OCI-LY3 (cell line): ENCODE results near the gene MYRF.

Experiments
- H2AFZ ChIP-seq: fragments of 200-600, 300-600 bp; shearing (Covaris generic); 2 replicates; pipeline ENCODE4 v1.6.0; 2014; ENCODE audit warnings: antibody characterized with exemption, low read depth, low read length
- H3K27ac ChIP-seq: fragments of 200-600, 300-600 bp; sonication (generic); 2 replicates; pipeline ENCODE4 v1.5.1; 2014; ENCODE audit warnings: mild to moderate bottlenecking, low read length, moderate library complexity, mixed read lengths
- H3K27me3 ChIP-seq: fragments of 200-600, 300-600 bp; sonication (generic); 2 replicates; pipeline ENCODE4 v1.6.1; 2014; ENCODE audit warnings: low read depth, low read length, mixed read lengths
- H3K36me3 ChIP-seq: fragments of 200-600, 300-600 bp; sonication (generic); replicated peaks from 2 replicates; pipeline ENCODE3; 2014; ENCODE audit warnings: low read depth, low read length, mixed read lengths
- H3K4me1 ChIP-seq: fragments of 300-600, 200-600 bp; sonication (generic); 2 replicates; pipeline ENCODE4 v1.6.1; 2014; ENCODE audit warnings: low read length, mixed read lengths
- H3K4me2 ChIP-seq: fragments of 200-600, 300-600 bp; sonication (generic); 2 replicates; pipeline ENCODE4 v1.6.1; 2014; ENCODE audit warnings: low read length, mixed read lengths
- H3K4me3 ChIP-seq: fragments of 300-600, 200-600 bp; sonication (generic); 2 replicates; pipeline ENCODE4 v1.5.1; 2014; ENCODE audit warnings: antibody characterized with exemption, mild to moderate bottlenecking, low read length, moderate library complexity
- H3K79me2 ChIP-seq: fragments of 300-600, 200-600 bp; shearing (Covaris generic); 2 replicates; pipeline ENCODE4 v1.6.1; 2014; ENCODE audit warnings: mild to moderate bottlenecking, low read length, mixed read lengths
- H3K9ac ChIP-seq: fragments of 300-600, 200-600 bp; shearing (Covaris generic); 2 replicates; pipeline ENCODE4 v1.6.0; 2014; ENCODE audit warnings: mild to moderate bottlenecking, low read length, moderate library complexity
- H3K9me3 ChIP-seq: fragments of 200-600, 300-600 bp; shearing (Covaris generic); 2 replicates; pipeline ENCODE4 v1.6.1; 2014; ENCODE audit warnings: low read length, mixed read lengths; ENCODE audit not compliant: insufficient read depth
- H4K20me1 ChIP-seq: fragments of 200-600, 300-600 bp; sonication (generic); 2 replicates; pipeline ENCODE4 v1.6.1; 2016; ENCODE audit warnings: low read length, mixed read lengths; ENCODE audit not compliant: insufficient read depth
- CTCF ChIP-seq: fragments of 200-600, 300-600 bp; sonication (generic); IDR thresholded peaks from 2 replicates; pipeline ENCODE4 v1.5.1; 2014; ENCODE audit warnings: antibody characterized with exemption, low read length, low read depth
- EZH2phosphoT487 ChIP-seq: fragments of 200-600 bp; shearing (Covaris generic); IDR thresholded peaks from 2 replicates; pipeline ENCODE4 v1.6.1; 2018; ENCODE audit warnings: antibody characterized with exemption, mixed run types, low read depth

The MYRF gene

GRCh38 chr11:61710019-61710418 is 42.4 kb upstream of the MYRF start:
- Histone ChIP-seq H3K9me3 (no peaks in the 10 kb centered on the region), H3K79me2 (no peaks in the 10 kb centered on the region), H3K4me3 (no peak overlapping the region), H3K4me2 (no peak overlapping the region), H3K9ac (no peak overlapping the region), H3K4me1 (no peaks in the 10 kb centered on the region), H2AFZ (no peak overlapping the region), H3K36me3 (no peaks in the 10 kb centered on the region), H4K20me1 (no peaks in the 10 kb centered on the region), H3K27ac (no peak overlapping the region), H3K27me3 (peaks cover 8% of the 10 kb centered on the region; the same call in 1 of the 2 replicates)
- TF ChIP-seq CTCF = no peak
- TF ChIP-seq EZH2phosphoT487 = no peak

- H3K27me3 ChIP-seq = peaks cover 17% of the 10 kb centered on the region; the same call in 1 of the 2 replicates
- no peak overlapping the region for H2AFZ ChIP-seq
- no peaks in the 10 kb centered on the region for H4K20me1 ChIP-seq
- no peaks in the 10 kb centered on the region for H3K79me2 ChIP-seq
- no peaks in the 10 kb centered on the region for H3K36me3 ChIP-seq
- H3K4me3 ChIP-seq = no peak overlapping the region
- H3K4me1 ChIP-seq = no peaks in the 10 kb centered on the region
- H3K27ac ChIP-seq = no peak overlapping the region
- no peak overlapping the region for H3K4me2 ChIP-seq
- TF ChIP-seq CTCF = no peak
- no peak for TF ChIP-seq EZH2phosphoT487
- H3K9ac ChIP-seq = no peak overlapping the region
- H3K9me3 ChIP-seq = no peaks in the 10 kb centered on the region
Observed at GRCh38 chr11:61711037-61711436, 41.4 kb upstream of the MYRF start.

GRCh38 chr11:61711498-61711897 is 40.9 kb upstream of the MYRF start:
- Histone ChIP-seq H3K4me1 (no peaks in the 10 kb centered on the region), H4K20me1 (no peaks in the 10 kb centered on the region), H3K79me2 (no peaks in the 10 kb centered on the region), H3K9ac (no peak overlapping the region), H2AFZ (no peak overlapping the region), H3K27ac (no peak overlapping the region), H3K4me3 (no peak overlapping the region), H3K36me3 (no peaks in the 10 kb centered on the region), H3K27me3 (peaks cover 17% of the 10 kb centered on the region; the same call in 1 of the 2 replicates), H3K4me2 (no peak overlapping the region), H3K9me3 (no peaks in the 10 kb centered on the region)
- TF ChIP-seq EZH2phosphoT487 (no peak), CTCF (no peak)

GRCh38 chr11:61712314-61712713 is 40.1 kb upstream of the MYRF start:
- no peaks in the 10 kb centered on the region for H3K4me1 ChIP-seq

More at GRCh38 chr11:61712314-61712713, 40.1 kb upstream of the MYRF start:
- Histone ChIP-seq H3K4me2 (no peak overlapping the region), H3K27me3 (peaks cover 17% of the 10 kb centered on the region; the same call in 1 of the 2 replicates), H3K9ac (no peak overlapping the region), H3K4me3 (no peak overlapping the region), H3K36me3 (no peaks in the 10 kb centered on the region), H3K27ac (no peak overlapping the region), H3K9me3 (no peaks in the 10 kb centered on the region), H3K79me2 (no peaks in the 10 kb centered on the region), H2AFZ (no peak overlapping the region), H4K20me1 (no peaks in the 10 kb centered on the region)
- TF ChIP-seq EZH2phosphoT487 = no peak
- no peak for TF ChIP-seq CTCF
